ENCODE data around the gene BAG1. TPM values are rescaled to one million over a fixed set of nuclear protein-coding genes. Genes with fewer than 3 reads are reported as not detected.

BAG1 gene
- total and polyA plus RNA-seq, 2 experiments from 2014 or later = 44.7 to 55.4 TPM

DNA sequence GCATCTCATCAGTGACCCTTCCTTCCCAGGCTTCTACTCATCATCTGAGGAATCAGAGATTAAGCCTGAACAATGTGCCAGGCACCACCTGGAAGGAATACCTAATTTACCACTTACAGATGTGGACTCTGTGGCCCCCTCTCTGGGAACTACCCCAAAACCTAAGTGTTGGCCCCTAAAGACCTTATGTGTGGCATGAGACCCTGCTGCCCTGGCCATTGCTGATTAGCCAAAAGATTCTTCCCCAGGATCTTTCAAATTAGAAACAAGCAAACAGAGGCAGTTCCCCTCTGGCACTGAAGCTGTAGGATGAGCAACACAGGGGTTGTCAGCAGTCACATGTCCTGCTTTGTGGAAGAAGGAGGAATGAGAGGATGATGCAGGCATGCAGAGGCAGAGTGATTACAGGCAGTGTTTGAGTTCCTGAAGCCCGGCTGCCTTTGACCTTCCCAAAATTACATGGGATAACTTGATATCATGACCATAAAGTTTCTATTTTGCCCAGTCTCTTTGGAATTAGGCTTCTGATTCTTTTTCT is 14.0 kb downstream of the BAG1 start (continued):
- TF ChIP-seq, protein P1, sequence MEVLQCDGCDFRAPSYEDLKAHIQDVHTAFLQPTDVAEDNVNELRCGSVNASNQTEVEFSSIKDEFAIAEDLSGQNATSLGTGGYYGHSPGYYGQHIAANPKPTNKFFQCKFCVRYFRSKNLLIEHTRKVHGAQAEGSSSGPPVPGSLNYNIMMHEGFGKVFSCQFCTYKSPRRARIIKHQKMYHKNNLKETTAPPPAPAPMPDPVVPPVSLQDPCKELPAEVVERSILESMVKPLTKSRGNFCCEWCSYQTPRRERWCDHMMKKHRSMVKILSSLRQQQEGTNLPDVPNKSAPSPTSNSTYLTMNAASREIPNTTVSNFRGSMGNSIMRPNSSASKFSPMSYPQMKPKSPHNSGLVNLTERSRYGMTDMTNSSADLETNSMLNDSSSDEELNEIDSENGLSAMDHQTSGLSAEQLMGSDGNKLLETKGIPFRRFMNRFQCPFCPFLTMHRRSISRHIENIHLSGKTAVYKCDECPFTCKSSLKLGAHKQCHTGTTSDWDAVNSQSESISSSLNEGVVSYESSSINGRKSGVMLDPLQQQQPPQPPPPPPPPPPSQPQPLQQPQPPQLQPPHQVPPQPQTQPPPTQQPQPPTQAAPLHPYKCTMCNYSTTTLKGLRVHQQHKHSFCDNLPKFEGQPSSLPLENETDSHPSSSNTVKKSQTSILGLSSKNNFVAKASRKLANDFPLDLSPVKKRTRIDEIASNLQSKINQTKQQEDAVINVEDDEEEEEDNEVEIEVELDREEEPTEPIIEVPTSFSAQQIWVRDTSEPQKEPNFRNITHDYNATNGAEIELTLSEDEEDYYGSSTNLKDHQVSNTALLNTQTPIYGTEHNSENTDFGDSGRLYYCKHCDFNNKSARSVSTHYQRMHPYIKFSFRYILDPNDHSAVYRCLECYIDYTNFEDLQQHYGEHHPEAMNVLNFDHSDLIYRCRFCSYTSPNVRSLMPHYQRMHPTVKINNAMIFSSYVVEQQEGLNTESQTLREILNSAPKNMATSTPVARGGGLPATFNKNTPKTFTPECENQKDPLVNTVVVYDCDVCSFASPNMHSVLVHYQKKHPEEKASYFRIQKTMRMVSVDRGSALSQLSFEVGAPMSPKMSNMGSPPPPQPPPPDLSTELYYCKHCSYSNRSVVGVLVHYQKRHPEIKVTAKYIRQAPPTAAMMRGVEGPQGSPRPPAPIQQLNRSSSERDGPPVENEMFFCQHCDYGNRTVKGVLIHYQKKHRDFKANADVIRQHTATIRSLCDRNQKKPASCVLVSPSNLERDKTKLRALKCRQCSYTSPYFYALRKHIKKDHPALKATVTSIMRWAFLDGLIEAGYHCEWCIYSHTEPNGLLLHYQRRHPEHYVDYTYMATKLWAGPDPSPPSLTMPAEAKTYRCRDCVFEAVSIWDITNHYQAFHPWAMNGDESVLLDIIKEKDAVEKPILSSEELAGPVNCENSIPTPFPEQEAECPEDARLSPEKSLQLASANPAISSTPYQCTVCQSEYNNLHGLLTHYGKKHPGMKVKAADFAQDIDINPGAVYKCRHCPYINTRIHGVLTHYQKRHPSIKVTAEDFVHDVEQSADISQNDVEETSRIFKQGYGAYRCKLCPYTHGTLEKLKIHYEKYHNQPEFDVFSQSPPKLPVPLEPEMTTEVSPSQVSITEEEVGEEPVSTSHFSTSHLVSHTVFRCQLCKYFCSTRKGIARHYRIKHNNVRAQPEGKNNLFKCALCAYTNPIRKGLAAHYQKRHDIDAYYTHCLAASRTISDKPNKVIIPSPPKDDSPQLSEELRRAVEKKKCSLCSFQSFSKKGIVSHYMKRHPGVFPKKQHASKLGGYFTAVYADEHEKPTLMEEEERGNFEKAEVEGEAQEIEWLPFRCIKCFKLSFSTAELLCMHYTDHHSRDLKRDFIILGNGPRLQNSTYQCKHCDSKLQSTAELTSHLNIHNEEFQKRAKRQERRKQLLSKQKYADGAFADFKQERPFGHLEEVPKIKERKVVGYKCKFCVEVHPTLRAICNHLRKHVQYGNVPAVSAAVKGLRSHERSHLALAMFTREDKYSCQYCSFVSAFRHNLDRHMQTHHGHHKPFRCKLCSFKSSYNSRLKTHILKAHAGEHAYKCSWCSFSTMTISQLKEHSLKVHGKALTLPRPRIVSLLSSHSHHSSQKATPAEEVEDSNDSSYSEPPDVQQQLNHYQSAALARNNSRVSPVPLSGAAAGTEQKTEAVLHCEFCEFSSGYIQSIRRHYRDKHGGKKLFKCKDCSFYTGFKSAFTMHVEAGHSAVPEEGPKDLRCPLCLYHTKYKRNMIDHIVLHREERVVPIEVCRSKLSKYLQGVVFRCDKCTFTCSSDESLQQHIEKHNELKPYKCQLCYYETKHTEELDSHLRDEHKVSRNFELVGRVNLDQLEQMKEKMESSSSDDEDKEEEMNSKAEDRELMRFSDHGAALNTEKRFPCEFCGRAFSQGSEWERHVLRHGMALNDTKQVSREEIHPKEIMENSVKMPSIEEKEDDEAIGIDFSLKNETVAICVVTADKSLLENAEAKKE (CRISPR knock-in tag; IDR thresholded peaks at IDR 0.05) = no peak
- TF ChIP-seq JUNB (IDR thresholded peaks at IDR 0.05; ENCODE audit: unreplicated experiment) (no peak), EZH2 (IDR thresholded peaks at IDR 0.05; ENCODE audit: low read depth, unreplicated experiment) (no peak)
- TF ChIP-seq, protein P2, sequence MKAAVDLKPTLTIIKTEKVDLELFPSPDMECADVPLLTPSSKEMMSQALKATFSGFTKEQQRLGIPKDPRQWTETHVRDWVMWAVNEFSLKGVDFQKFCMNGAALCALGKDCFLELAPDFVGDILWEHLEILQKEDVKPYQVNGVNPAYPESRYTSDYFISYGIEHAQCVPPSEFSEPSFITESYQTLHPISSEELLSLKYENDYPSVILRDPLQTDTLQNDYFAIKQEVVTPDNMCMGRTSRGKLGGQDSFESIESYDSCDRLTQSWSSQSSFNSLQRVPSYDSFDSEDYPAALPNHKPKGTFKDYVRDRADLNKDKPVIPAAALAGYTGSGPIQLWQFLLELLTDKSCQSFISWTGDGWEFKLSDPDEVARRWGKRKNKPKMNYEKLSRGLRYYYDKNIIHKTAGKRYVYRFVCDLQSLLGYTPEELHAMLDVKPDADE (IDR thresholded peaks at IDR 0.05) = no peak

DNA sequence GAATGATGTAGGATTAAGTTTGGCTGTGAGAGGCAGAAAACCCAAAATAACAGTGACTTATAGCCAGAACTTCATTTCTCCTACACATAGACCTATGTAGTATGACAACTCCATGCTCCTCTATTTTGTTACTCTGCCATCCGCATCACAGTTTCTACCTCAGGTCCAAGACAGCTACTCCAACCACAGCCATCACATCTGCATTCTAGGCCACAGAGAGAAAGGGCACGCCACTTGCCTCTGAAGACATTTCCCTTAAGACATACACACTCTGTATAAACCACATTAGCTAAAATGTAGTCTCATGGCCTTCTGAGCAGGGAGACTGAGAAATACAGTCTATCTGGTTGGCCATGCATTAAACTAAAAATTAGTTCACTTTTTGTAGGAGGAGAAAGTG is 14.5 kb downstream of the BAG1 start:
- no peaks in the 10 kb centered on the region for H3K4me1 ChIP-seq (ENCODE audit: insufficient read depth)
- Mint-ChIP-seq H3K27ac (no peak overlapping the region), H3K36me3 (ENCODE audit: low read depth) (peaks cover 23% of the 10 kb centered on the region), H3K4me1 (no peaks in the 10 kb centered on the region), H3K9me3 (no peaks in the 10 kb centered on the region), H3K27me3 (ENCODE audit: insufficient read depth, low read depth, poor library complexity) (peaks cover 11% of the 10 kb centered on the region), H3K4me3 (no peak overlapping the region)
- no peaks in the 10 kb centered on the region for H3F3A ChIP-seq (replicated peaks; ENCODE audit: low read depth)
- H3K9me2 ChIP-seq (ENCODE audit: insufficient read depth) = no peaks in the 10 kb centered on the region
- ATAC-seq (no peak), DNase-seq (ENCODE audit: low spot score) (no peak)
- H3K79me2 ChIP-seq (replicated peaks; ENCODE audit: insufficient read depth) = no peaks in the 10 kb centered on the region
- H4K20me1 ChIP-seq (replicated peaks; ENCODE audit: insufficient read depth) = no peaks in the 10 kb centered on the region; the same call in 1 of the 2 replicates
- no peak overlapping the region for H3K4me3 ChIP-seq
- H2AFZ ChIP-seq = no peak overlapping the region
- peaks cover 16% of the 10 kb centered on the region for H3K36me3 ChIP-seq (ENCODE audit: insufficient read depth)
- no peaks in the 10 kb centered on the region for H3K27me3 ChIP-seq (ENCODE audit: insufficient read depth)
- H3K27ac ChIP-seq (ENCODE audit: low read depth) = no peak overlapping the region
- H3K4me2 ChIP-seq = no peak overlapping the region
- TF ChIP-seq, protein P3, sequence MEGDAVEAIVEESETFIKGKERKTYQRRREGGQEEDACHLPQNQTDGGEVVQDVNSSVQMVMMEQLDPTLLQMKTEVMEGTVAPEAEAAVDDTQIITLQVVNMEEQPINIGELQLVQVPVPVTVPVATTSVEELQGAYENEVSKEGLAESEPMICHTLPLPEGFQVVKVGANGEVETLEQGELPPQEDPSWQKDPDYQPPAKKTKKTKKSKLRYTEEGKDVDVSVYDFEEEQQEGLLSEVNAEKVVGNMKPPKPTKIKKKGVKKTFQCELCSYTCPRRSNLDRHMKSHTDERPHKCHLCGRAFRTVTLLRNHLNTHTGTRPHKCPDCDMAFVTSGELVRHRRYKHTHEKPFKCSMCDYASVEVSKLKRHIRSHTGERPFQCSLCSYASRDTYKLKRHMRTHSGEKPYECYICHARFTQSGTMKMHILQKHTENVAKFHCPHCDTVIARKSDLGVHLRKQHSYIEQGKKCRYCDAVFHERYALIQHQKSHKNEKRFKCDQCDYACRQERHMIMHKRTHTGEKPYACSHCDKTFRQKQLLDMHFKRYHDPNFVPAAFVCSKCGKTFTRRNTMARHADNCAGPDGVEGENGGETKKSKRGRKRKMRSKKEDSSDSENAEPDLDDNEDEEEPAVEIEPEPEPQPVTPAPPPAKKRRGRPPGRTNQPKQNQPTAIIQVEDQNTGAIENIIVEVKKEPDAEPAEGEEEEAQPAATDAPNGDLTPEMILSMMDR (conservative IDR thresholded peaks at IDR 0.05; ENCODE audit: low read depth in 2 of 2) = no peak
- TF ChIP-seq JUNB (IDR thresholded peaks at IDR 0.05; ENCODE audit: unreplicated experiment) = no peak
- TF ChIP-seq EZH2 (IDR thresholded peaks at IDR 0.05; ENCODE audit: low read depth, unreplicated experiment) = no peak
- TF ChIP-seq, protein P1 (CRISPR knock-in tag; IDR thresholded peaks at IDR 0.05) = no peak
